Measurements from ENCODE around the gene ART4. TPM values are rescaled to one million over a fixed set of nuclear protein-coding genes. Genes with fewer than 3 reads are reported as not detected.

ART4 gene
- total and polyA plus RNA-seq, 2 donors (not counting 3 experiments of a cell fraction or from before 2014, with no cell fraction given): 12.5 to 54.7 TPM

DNA sequence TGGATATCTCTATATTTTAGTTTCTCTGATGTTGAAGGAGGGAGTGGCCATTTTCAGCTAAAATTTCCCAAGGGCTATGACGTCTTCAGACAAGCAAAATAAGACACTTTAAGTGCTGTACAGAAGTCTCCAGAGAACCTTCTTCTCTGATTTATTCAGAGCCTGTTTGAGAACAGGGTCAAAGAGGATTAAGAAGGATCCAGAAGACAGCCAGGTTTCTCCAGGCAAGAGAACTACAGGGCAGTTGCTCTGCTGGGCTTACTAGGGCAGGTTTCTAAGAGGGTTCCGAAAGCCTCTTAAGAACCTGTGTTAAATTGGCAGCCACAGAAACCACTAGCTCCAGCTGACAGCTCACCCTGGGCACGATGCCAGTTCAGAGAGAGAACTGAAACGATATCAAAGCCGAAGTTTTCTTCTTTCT is 41.1 kb upstream of the ART4 start:
- dilution Hi-C loops (cut with MboI; ENCODE audit: extremely low pct_ligation_motif_present, low sequenced_read_pairs) (no loop called here), intact Hi-C loops (cut with micrococcal nuclease) (loop anchor here (1.0 to 2.0 kb wide), 3 partner anchors 8 to 68 kb away; no protein-coding TSS in a partner anchor)
- Histone ChIP-seq H2AFZ (ENCODE audit: low read depth, low read length) (peak overlapping the region; percentile 58), H3K4me3 (replicated peaks in 1 of 3; ENCODE audit: insufficient read depth in 1 of 3, low read depth in 1 of 3, low read length in 3 of 3) (peak overlapping the region; percentile 17 to 64 (median 62)), H3K4me2 (ENCODE audit: insufficient read depth, low read length) (peak overlapping the region; percentile 87), H3K4me1 (ENCODE audit: control insufficient read depth, extremely low read depth, insufficient read depth, low read length) (peaks cover 38% of the 10 kb centered on the region), H3K9me3 (replicated peaks; ENCODE audit: control insufficient read depth, insufficient read depth, low read length) (no peaks in the 10 kb centered on the region), H3K36me3 (ENCODE audit: control insufficient read depth in 2 of 2, extremely low read depth in 1 of 2, insufficient read depth in 2 of 2, low read length in 2 of 2) (peaks cover 0 to 2% of the 10 kb centered on the region in 2 experiments), H3K9ac (replicated peaks; ENCODE audit: extremely low read depth, insufficient read depth, low read length) (peak overlapping the region; percentile 66), H3K27me3 (ENCODE audit: control insufficient read depth in 2 of 2, insufficient read depth in 2 of 2, low read length in 2 of 2) (no peaks in the 10 kb centered on the region), H3K79me2 (ENCODE audit: control insufficient read depth, insufficient read depth, low read length) (no peaks in the 10 kb centered on the region), H3K27ac (ENCODE audit: insufficient read depth, low read depth, low read length) (peak overlapping the region; percentile 49), H3K9me1 (replicated peaks; ENCODE audit: control insufficient read depth, extremely low read depth, insufficient read depth, low read length) (no peaks in the 10 kb centered on the region), H4K20me1 (replicated peaks; ENCODE audit: control insufficient read depth, extremely low read depth, insufficient read depth, low read length) (no peaks in the 10 kb centered on the region)
- ChIA-PET CTCF (interaction anchor here (0.9 to 2.7 kb wide), 6 partner anchors 10 to 337 kb away, joined by 3 to 11 read pairs (median 5); partner anchors contain the start of gene RERG), POLR2A (no interaction called here)
- FAIRE-seq: peak; percentile 80
- TF ChIP-seq EZH2 (IDR thresholded peaks at IDR 0.05; ENCODE audit: borderline replicate concordance, low read depth, low read length, severe bottlenecking): no peak
- TF ChIP-seq, protein P1, sequence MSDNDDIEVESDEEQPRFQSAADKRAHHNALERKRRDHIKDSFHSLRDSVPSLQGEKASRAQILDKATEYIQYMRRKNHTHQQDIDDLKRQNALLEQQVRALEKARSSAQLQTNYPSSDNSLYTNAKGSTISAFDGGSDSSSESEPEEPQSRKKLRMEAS (IDR thresholded peaks at IDR 0.05; ENCODE audit: insufficient read depth, insufficient read length): no peak
- no peak for TF ChIP-seq POLR2A (IDR thresholded peaks at IDR 0.05; ENCODE audit: low read depth, low read length)
- TF ChIP-seq, protein P2, sequence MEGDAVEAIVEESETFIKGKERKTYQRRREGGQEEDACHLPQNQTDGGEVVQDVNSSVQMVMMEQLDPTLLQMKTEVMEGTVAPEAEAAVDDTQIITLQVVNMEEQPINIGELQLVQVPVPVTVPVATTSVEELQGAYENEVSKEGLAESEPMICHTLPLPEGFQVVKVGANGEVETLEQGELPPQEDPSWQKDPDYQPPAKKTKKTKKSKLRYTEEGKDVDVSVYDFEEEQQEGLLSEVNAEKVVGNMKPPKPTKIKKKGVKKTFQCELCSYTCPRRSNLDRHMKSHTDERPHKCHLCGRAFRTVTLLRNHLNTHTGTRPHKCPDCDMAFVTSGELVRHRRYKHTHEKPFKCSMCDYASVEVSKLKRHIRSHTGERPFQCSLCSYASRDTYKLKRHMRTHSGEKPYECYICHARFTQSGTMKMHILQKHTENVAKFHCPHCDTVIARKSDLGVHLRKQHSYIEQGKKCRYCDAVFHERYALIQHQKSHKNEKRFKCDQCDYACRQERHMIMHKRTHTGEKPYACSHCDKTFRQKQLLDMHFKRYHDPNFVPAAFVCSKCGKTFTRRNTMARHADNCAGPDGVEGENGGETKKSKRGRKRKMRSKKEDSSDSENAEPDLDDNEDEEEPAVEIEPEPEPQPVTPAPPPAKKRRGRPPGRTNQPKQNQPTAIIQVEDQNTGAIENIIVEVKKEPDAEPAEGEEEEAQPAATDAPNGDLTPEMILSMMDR (IDR thresholded peaks at IDR 0.05; ENCODE audit: extremely low read depth in 1 of 2, insufficient read depth in 1 of 2, low read depth in 1 of 2, low read length in 2 of 2): no peak
- TF ChIP-seq JUN (IDR thresholded peaks at IDR 0.05; ENCODE audit: borderline replicate concordance, insufficient read depth, insufficient read length, low read depth): no peak
- no peak for TF ChIP-seq MYC (IDR thresholded peaks at IDR 0.05; ENCODE audit: low read depth, low read length)
- TF ChIP-seq FOS (IDR thresholded peaks at IDR 0.05; ENCODE audit: borderline replicate concordance, insufficient read depth, low read length): no peak
- TF ChIP-seq GATA2 (IDR thresholded peaks at IDR 0.05; ENCODE audit: insufficient read depth, insufficient read length, low read depth, low read length): no peak
- TF ChIP-seq POLR2AphosphoS5 (IDR thresholded peaks at IDR 0.05; ENCODE audit: insufficient read depth, low read depth, low read length): no peak
- no TSS peak for BruUV-seq (replicated peaks)
- DNase-seq (ENCODE audit: low read depth, low spot score): peak; percentile 84
